Esophagus muscularis mucosa (tissue), 4 donors: ENCODE results near the gene MRTFA. TPM values are rescaled to one million over a fixed set of nuclear protein-coding genes. Genes with fewer than 3 reads are reported as not detected.
"Not testable (repeated sequence)": the region's sequence is repeated elsewhere in the genome, so short reads cannot be mapped to it uniquely, and the experiment has no call there.

Experiments used
- DNase-seq: peaks from one replicate; pipeline ENCODE4 v3.0.0-alpha.2; 2017; ENCODE audit errors: extremely low spot score
- H3K27ac ChIP-seq, 4 donors: fragments of 200-600 bp; sonication (generic); replicated peaks in 1 of 4; 1 replicate in 3 of 4; 2 replicates in 1 of 4; pipeline ENCODE4 v1.5.1; 2016 to 2019; ENCODE audit warnings: mild to moderate bottlenecking in 1 of 4
- H3K27me3 ChIP-seq, 4 donors: fragments of 200-600 bp; sonication (generic); one replicate each; pipeline versions ENCODE4 v1.5.1 to v1.6.0; 2016 to 2019
- H3K36me3 ChIP-seq, 4 donors: fragments of 200-600 bp; sonication (generic); one replicate each; pipeline ENCODE4 v1.5.1; 2016 to 2019
- H3K4me1 ChIP-seq, 4 donors: fragments of 200-600 bp; sonication (generic); one replicate each; pipeline ENCODE4 v1.5.1; 2016 to 2019
- H3K4me3 ChIP-seq, 4 donors: fragments of 200-600 bp; sonication (generic); 1 replicate in 2 of 4; 2 replicates in 2 of 4; pipeline ENCODE4 v1.5.1; 2016 to 2019; ENCODE audit warnings: mild to moderate bottlenecking in 4 of 4, moderate library complexity in 1 of 4
- H3K9me3 ChIP-seq, 4 donors: fragments of 200-600 bp; sonication (generic); 1 replicate in 3 of 4; 2 replicates in 1 of 4; pipeline ENCODE4 v1.5.1; 2016 to 2019
- CTCF ChIP-seq, 3 experiments: fragments of 200-600 bp in 2 of 3; fragments of 450-650 bp in 1 of 3; sonication (generic) in 2 of 3; IDR thresholded peaks; one replicate each; pipeline ENCODE4 v1.5.1; 2017 to 2019; ENCODE audit warnings: antibody characterized with exemption in 3 of 3, mild to moderate bottlenecking in 2 of 3, moderate library complexity in 1 of 3
- EP300 ChIP-seq: sonication (generic); formaldehyde crosslinking; IDR thresholded peaks from one replicate; pipeline ENCODE4 v1.6.1; 2017; ENCODE audit warnings: antibody characterized with exemption
- POLR2A ChIP-seq: fragments of 450-650 bp; IDR thresholded peaks from one replicate; pipeline ENCODE4 v1.6.1; 2017; ENCODE audit warnings: antibody characterized with exemption, moderate library complexity, mild to moderate bottlenecking, low read depth
- POLR2AphosphoS5 ChIP-seq, 2 donors: sonication (generic); formaldehyde crosslinking; IDR thresholded peaks; one replicate each; pipeline ENCODE4 v1.6.1; 2017; ENCODE audit warnings: antibody characterized with exemption in 2 of 2
- WGBS: methylation state at CpG from one replicate; pipeline ENCODE4 v1.1.5; 2018; 5-methylcytosine and 5-hydroxymethylcytosine counted together
- intact Hi-C: fragments of 100-400 bp; cut with DNase I; formaldehyde crosslinking; loops from one replicate; pipeline ENCODE4 v1.15.1; 2023
- total RNA-seq, 4 donors: library from RNA; depleted of rRNA; stranded (reverse); fragments of >200 nt; gene quantifications; one replicate each; pipeline versions ENCODE4 v1.1.0 to v1.2.1, GENCODE V29; 2016

The MRTFA gene
- total RNA-seq, 4 donors from 2014 or later: 55.6 to 88.7 (median 73.6) TPM

GRCh38 chr22:40676644-40677043, 40.1 kb upstream of the MRTFA start:
- Histone ChIP-seq H3K27ac (no peak overlapping the region), H3K4me3 (no peak overlapping the region), H3K4me1 (peaks cover 12 to 16% (median 16%) of the 10 kb centered on the region in 4 donors), H3K9me3 (no peaks in the 10 kb centered on the region), H3K36me3 (no peaks in the 10 kb centered on the region), H3K27me3 (peaks cover 0 to 22% (median 4%) of the 10 kb centered on the region in 4 donors)
- DNase-seq: no peak
- TF ChIP-seq CTCF (IDR thresholded peaks at IDR 0.05): no peak
- no peak for TF ChIP-seq POLR2A
- intact Hi-C loops: no loop called here
- WGBS: 100% methylated on average over 3 of the region's 3 CpGs

- H3K36me3 ChIP-seq, H3K9me3 ChIP-seq, intact Hi-C loops, H3K4me3 ChIP-seq, H3K27ac ChIP-seq, DNase-seq: not testable (repeated sequence)
- H3K4me1 ChIP-seq: peaks cover 12 to 16% (median 16%) of the 10 kb centered on the region in 4 donors
- WGBS: 85% methylated on average over 4 of the region's 4 CpGs
- H3K27me3 ChIP-seq: peaks cover 0 to 22% (median 4%) of the 10 kb centered on the region in 4 donors
Observed at GRCh38 chr22:40676166-40676565, 39.6 kb upstream of the MRTFA start.

GRCh38 chr22:40674274-40674673, 37.8 kb upstream of the MRTFA start:
- no peaks in the 10 kb centered on the region for H3K9me3 ChIP-seq
- no peak overlapping the region for H3K27ac ChIP-seq
- no peak for TF ChIP-seq POLR2A
- no peak for TF ChIP-seq CTCF (IDR thresholded peaks at IDR 0.05)
- no peak for TF ChIP-seq EP300
- no peak for TF ChIP-seq POLR2AphosphoS5 (IDR thresholded peaks at IDR 0.05)
- no peak overlapping the region for H3K4me3 ChIP-seq
- 64% methylated on average over 4 of the region's 4 CpGs for WGBS
- no peak for DNase-seq
- H3K27me3 ChIP-seq: peaks cover 0 to 16% (median 3%) of the 10 kb centered on the region in 4 donors
- H3K4me1 ChIP-seq: peaks cover 6 to 8% (median 7%) of the 10 kb centered on the region in 4 donors
- H3K36me3 ChIP-seq: no peaks in the 10 kb centered on the region
- intact Hi-C loops: no loop called here

- intact Hi-C loops: no loop called here
- DNase-seq: no peak
- Histone ChIP-seq H3K4me1 (no peaks in the 10 kb centered on the region), H3K27ac (no peak overlapping the region), H3K27me3 (peaks cover 0 to 3% (median 0%) of the 10 kb centered on the region in 4 donors), H3K4me3 (no peak overlapping the region), H3K36me3 (no peaks in the 10 kb centered on the region), H3K9me3 (no peaks in the 10 kb centered on the region)
- WGBS: 85% methylated on average over 4 of the region's 4 CpGs
- TF ChIP-seq POLR2A: no peak
- TF ChIP-seq EP300: no peak
- TF ChIP-seq CTCF (IDR thresholded peaks at IDR 0.05): no peak
- TF ChIP-seq POLR2AphosphoS5 (IDR thresholded peaks at IDR 0.05): no peak
Observed at GRCh38 chr22:40673017-40673416, 36.5 kb upstream of the MRTFA start.

GRCh38 chr22:40671796-40672360, 35.4 kb upstream of the MRTFA start:
- TF ChIP-seq CTCF (IDR thresholded peaks at IDR 0.05): no peak
- no peak for TF ChIP-seq EP300
- no peak for TF ChIP-seq POLR2A
- no peak for TF ChIP-seq POLR2AphosphoS5 (IDR thresholded peaks at IDR 0.05)
- H3K4me3 ChIP-seq: no peak overlapping the region
- H3K4me1 ChIP-seq: peaks cover 2 to 7% (median 6%) of the 10 kb centered on the region in 4 donors
- WGBS: 88% methylated on average over 7 of the region's 7 CpGs
- intact Hi-C loops: no loop called here
- no peak overlapping the region for H3K27ac ChIP-seq
- DNase-seq: no peak
- H3K9me3 ChIP-seq: no peaks in the 10 kb centered on the region
- H3K27me3 ChIP-seq: no peaks in the 10 kb centered on the region
- H3K36me3 ChIP-seq: no peaks in the 10 kb centered on the region
